GM20000 (cell line): ENCODE results near the gene UBE2L3.
"Not testable (repeated sequence)": the region's sequence is repeated elsewhere in the genome, so short reads cannot be mapped to it uniquely, and the experiment has no call there.

Source experiments
- DNase-seq: peaks from one replicate; pipeline ENCODE4 v3.0.0; 2012; ENCODE audit warnings: low spot score
- TF ChIP-seq, protein P1 (sequence below): IDR thresholded peaks from 2 replicates; pipeline ENCODE4 v1.5.1; 2012; ENCODE audit warnings: mild to moderate bottlenecking, control low read depth; ENCODE audit errors: extremely low read depth, missing control alignments

UBE2L3 gene

DNA sequence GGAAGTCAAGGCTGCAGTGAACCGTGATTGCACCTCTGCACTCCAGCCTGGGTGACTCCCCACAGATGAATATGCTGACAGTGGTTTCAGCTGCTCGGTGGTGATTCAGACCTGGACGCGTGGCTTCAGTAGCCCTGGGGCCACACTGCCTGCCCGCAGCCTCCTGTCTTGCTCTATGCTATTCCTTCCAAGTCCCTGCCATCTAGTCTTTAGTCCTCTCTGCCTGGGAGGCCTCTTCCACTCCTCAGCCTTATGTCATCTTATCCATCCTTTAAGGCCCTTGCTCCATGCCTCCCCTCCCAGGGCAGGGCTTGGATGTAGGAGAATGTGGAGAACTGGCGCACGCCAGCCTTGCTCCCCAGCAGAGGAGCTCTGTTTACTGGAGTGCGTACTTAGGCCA, 39.3 kb downstream of the UBE2L3 start:
- TF ChIP-seq, protein P1, sequence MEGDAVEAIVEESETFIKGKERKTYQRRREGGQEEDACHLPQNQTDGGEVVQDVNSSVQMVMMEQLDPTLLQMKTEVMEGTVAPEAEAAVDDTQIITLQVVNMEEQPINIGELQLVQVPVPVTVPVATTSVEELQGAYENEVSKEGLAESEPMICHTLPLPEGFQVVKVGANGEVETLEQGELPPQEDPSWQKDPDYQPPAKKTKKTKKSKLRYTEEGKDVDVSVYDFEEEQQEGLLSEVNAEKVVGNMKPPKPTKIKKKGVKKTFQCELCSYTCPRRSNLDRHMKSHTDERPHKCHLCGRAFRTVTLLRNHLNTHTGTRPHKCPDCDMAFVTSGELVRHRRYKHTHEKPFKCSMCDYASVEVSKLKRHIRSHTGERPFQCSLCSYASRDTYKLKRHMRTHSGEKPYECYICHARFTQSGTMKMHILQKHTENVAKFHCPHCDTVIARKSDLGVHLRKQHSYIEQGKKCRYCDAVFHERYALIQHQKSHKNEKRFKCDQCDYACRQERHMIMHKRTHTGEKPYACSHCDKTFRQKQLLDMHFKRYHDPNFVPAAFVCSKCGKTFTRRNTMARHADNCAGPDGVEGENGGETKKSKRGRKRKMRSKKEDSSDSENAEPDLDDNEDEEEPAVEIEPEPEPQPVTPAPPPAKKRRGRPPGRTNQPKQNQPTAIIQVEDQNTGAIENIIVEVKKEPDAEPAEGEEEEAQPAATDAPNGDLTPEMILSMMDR, result no peak

DNA sequence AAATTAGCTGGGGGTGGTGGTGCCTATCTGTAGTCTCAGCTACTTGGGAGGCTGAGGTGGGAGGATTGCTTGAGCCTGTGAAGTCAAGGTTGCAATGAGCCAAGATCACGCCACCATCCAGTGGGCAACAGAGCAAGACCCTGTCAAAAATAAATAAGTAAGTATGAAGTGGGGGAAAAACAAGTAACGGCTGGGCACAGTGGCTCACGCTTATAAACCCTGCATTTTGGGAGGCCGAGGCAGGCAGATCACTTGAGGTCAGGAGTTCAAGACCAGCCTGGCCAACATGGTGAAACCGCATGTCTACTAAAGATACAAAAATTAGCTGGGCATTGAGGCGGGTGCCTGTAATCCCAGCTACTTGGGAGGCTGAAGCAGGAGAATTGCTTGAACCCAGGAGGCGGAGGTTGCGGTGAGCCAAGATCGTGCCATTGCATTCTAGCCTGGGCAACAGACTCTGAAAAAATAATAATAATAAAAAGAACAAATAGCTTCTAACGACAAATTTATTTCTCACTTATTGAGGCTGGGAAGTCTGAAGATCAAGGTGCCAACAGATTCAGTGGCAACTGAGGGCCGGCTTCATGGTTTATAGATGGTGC, 42.1 kb downstream of the UBE2L3 start:
- DNase-seq, result not testable (repeated sequence)

More for the DNA sequence above, 39.3 kb downstream of the UBE2L3 start:
- DNase-seq, result no peak

DNA sequence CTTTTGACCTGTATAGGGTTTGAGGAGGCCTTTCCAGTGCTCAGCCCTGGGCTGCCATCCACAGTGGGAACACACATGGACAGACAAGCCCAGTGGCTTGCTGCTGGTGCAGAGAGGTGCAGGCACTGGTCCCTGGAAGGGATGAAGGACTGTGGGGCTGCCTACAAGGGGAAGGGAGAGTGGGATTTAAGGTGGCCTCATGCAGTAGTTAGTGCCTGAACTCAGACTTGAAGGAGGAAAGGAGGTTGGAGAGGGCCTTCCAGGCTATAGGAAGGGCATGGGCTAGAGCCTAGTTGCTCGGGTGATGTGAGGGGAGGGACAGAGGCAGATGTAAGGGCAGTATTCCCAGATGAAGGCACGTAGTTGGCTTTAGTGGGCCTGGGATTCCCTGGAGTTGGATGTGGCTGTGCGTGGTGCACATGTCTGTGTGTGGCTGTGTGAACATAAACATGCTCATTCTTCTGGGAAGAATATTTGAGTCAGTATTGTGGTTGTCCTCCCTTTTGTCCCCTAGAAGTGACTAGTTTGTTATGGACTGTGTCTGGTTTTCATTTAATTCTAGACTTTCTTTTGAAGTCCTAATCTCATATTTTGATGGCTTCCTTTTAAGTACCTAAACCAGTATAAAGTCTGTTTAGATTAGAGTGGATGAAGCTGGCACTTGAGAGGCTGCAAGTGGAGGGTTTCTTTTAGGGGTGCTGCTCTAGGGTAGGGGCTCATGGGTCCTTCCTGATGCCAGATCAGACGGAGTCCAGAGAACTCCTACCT, 43.9 kb downstream of the UBE2L3 start:
- TF ChIP-seq, protein P1, result no peak
- DNase-seq, result no peak

DNA sequence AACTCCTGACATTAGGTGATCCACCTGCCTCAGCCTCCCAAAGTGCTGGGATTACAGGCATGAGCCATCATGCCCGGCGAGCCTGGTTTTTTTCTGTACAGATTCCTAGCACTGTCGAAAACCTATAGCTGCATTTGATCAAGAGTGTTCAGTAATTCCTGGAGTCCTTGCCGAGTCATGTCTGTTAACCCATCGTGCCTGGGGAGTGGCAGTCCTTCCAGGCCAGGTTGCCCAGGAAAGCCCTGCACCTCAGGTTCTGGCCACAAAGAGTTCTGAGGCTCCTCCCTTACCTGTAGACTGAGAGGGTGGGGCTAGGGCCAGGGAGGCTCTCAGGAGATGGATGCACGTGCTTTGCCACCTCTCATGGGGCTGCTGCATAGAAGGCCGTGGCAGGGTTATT, 45.3 kb downstream of the UBE2L3 start:
- TF ChIP-seq, protein P1, result no peak

DNA sequence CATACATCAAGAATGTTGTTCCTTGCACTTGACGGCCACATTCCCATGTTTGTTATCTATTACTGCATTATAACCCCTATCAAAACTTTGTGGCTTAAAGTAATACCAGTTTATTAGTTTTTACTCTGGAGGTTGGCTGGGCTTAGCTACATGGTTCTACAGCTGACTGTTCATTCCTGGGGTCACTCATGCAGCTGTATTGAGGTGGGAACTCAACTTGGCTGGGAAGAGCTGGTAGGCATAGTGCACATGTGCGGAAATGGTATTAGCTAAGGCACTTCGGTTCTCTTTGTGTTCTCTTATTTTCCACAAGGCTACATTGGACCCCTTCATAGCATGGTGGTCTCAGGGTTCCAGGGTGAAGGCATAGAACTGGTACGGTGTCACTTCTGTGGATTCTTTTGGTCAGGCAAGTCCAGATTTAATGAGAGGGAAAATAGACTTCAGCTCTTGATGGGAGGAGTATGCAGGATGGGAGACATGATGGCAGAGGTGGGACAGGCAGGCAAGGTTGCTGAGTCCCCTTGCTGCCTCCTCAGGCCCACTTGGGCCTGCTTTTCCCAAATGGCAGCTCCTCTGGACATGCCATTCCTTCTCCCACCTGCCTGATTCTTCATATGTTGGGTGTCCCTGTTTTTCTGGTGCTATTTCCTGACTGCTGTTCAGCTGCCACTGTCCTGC, 46.2 kb downstream of the UBE2L3 start:
- no peak for DNase-seq
- TF ChIP-seq, protein P1, result no peak

More for the DNA sequence above, 45.3 kb downstream of the UBE2L3 start:
- DNase-seq, result no peak

DNA sequence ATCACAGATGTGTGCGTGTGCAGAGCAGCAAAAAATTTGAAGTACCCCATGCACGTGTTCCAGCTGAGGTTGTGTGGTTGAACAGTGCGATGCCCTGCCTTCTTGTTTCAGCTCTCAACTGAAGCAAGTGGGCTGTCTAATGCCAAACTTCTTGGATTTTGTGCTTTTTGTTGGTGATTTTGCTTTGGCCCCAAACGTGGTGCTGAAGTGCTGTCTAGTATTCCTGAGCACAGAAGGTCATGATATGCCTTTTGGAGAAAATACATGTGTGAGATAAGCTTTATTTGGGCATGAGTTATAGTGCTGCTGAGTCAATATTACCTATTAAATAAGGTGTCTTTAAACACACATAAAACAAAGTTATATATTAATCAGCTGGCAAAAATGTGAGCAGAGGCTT, 48.2 kb downstream of the UBE2L3 start:
- TF ChIP-seq, protein P1, result no peak
- DNase-seq, result no peak

DNA sequence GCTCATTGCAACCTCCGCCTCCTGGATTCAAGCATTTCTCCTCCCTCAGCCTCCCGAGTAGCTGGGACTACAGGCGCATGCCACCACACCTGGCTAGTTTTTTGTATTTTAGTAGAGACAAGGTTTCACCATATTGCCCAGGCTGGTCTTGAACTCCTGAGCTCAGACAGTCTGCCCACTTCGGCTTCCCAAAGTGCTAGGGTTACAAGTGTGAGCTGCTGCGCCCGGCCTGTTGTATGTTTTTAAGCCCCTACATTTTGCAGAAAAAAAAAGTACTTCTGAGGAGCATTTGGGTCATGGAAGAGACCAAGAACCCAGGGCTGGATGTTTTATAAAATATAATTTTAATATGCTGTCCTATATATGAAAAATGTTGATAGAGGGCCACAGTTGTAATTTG, 49.8 kb downstream of the UBE2L3 start:
- DNase-seq, result not testable (repeated sequence)

DNA sequence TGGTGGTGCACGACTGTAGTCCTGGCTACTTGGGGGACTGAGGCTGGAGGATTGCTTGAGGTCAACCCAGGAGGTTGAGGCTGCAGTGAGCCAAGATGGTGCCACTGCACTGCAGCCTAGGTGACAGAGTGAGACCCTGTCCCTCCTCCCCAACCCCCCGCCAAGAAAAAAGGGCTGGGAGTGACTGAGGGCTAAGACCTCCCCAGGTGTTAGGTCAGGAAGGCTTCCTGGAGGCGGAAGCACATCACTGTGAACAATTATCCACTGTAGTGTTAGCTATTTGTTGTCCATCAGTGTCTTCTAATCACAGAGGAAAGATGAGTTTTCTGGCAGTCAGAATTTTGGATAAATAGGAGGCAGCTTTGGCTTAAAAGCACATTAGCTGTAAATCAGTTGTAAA, 53.5 kb downstream of the UBE2L3 start:
- TF ChIP-seq, protein P1, result no peak

More for the DNA sequence above, 53.5 kb downstream of the UBE2L3 start:
- DNase-seq, result no peak
